IMR-90 (cell line): Measurements from ENCODE around the gene IFT74.

ENCODE experiments used
- BHLHE40 ChIP-seq: fragments of 150-350 bp; IDR thresholded peaks from 2 replicates; pipeline ENCODE4 v1.6.1; 2016; ENCODE audit warnings: mild to moderate bottlenecking, low read depth, low read length
- NFE2L2 ChIP-seq: fragments of 150-350 bp; IDR thresholded peaks from 2 replicates; pipeline ENCODE4 v1.6.1; 2016; ENCODE audit warnings: low read depth, mild to moderate bottlenecking, low read length
- POLR2A ChIP-seq: IDR thresholded peaks from 2 replicates; pipeline ENCODE4 v1.6.1; 2012; ENCODE audit warnings: mild to moderate bottlenecking, low read depth, low read length
- RAD21 ChIP-seq: IDR thresholded peaks from 2 replicates; pipeline ENCODE4 v1.6.1; 2012; ENCODE audit warnings: low read length, improper control_type of control experiment
- SMC3 ChIP-seq: fragments of 150-350 bp; IDR thresholded peaks from 2 replicates; pipeline ENCODE4 v1.6.1; 2016; ENCODE audit warnings: low read depth, mild to moderate bottlenecking, antibody characterized with exemption, low read length, moderate library complexity
- TF ChIP-seq, protein P1 (sequence below): conservative IDR thresholded peaks from 2 replicates; pipeline ENCODE4 v1.5.1; 2012; ENCODE audit warnings: mild to moderate bottlenecking, low read depth, low read length, improper control_type of control experiment
- TF ChIP-seq, protein P2 (sequence below): fragments of 150-350 bp; IDR thresholded peaks from 2 replicates; pipeline ENCODE4 v1.6.1; 2016; ENCODE audit warnings: low read depth, mild to moderate bottlenecking, low read length, moderate library complexity, borderline replicate concordance

DNA sequence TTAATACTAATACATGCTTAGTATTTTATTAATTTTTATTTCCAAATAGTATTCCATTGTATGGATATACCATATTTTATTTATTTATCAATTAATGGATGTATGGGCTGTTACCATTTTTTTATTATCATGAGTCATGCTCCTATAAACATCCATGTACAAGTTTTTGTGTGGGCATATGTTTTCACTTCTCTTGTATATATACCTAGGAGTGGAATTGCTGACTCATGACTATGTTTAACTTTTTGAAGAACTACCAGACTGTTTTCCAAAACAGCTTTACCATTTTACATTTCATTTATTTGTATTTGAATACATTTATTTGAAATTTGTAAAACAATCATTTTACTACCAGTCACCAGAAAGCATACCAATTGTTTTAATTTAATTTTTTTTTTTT is 63.4 kb downstream of the IFT74 start:
- TF ChIP-seq, protein P1, sequence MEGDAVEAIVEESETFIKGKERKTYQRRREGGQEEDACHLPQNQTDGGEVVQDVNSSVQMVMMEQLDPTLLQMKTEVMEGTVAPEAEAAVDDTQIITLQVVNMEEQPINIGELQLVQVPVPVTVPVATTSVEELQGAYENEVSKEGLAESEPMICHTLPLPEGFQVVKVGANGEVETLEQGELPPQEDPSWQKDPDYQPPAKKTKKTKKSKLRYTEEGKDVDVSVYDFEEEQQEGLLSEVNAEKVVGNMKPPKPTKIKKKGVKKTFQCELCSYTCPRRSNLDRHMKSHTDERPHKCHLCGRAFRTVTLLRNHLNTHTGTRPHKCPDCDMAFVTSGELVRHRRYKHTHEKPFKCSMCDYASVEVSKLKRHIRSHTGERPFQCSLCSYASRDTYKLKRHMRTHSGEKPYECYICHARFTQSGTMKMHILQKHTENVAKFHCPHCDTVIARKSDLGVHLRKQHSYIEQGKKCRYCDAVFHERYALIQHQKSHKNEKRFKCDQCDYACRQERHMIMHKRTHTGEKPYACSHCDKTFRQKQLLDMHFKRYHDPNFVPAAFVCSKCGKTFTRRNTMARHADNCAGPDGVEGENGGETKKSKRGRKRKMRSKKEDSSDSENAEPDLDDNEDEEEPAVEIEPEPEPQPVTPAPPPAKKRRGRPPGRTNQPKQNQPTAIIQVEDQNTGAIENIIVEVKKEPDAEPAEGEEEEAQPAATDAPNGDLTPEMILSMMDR: no peak
- TF ChIP-seq SMC3: no peak
- no peak for TF ChIP-seq POLR2A
- no peak for TF ChIP-seq BHLHE40
- no peak for TF ChIP-seq RAD21
- TF ChIP-seq, protein P2, sequence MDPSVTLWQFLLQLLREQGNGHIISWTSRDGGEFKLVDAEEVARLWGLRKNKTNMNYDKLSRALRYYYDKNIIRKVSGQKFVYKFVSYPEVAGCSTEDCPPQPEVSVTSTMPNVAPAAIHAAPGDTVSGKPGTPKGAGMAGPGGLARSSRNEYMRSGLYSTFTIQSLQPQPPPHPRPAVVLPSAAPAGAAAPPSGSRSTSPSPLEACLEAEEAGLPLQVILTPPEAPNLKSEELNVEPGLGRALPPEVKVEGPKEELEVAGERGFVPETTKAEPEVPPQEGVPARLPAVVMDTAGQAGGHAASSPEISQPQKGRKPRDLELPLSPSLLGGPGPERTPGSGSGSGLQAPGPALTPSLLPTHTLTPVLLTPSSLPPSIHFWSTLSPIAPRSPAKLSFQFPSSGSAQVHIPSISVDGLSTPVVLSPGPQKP: no peak
- peak; percentile 92 for TF ChIP-seq NFE2L2
